Mammary epithelial cell (primary cell): ENCODE data around the gene EIF4G2.

Experiments used
- CTCF ChIP-seq, 2 donors: IDR thresholded peaks in 1 of 2; conservative IDR thresholded peaks in 1 of 2; 2 replicates each; pipeline ENCODE4 v1.5.1; 2011 to 2012; ENCODE audit warnings: inconsistent platforms in 2 of 2, low read length in 2 of 2, mild to moderate bottlenecking in 2 of 2, control low read depth in 1 of 2, low read depth in 1 of 2; ENCODE audit not compliant: insufficient read depth in 1 of 2; ENCODE audit errors: extremely low read depth in 1 of 2
- EZH2 ChIP-seq: IDR thresholded peaks from 2 replicates; pipeline ENCODE4 v1.6.1; 2012; ENCODE audit warnings: low read length, inconsistent platforms, borderline replicate concordance

GRCh38 chr11:10838083-10838482 lies 29.4 kb upstream of the EIF4G2 start:
- TF ChIP-seq CTCF (conservative IDR thresholded peaks at IDR 0.05 in 1 of 2, IDR thresholded peaks at IDR 0.05 in 1 of 2; ENCODE audit: extremely low read depth in 1 of 2, insufficient read depth in 1 of 2, low read depth in 1 of 2, low read length in 2 of 2), result no peak
- TF ChIP-seq EZH2, result no peak
